ENCODE data around the gene KLK14.

The KLK14 gene

GRCh38 chr19:51086153-51086850 lies 3.6 kb upstream of the KLK14 start:
- no peak for DNase-seq (ENCODE audit: low spot score)

GRCh38 chr19:51084505-51084904 lies 1.8 kb upstream of the KLK14 start:
- no peak for DNase-seq (ENCODE audit: low spot score)

GRCh38 chr19:51083783-51084182 lies 1.1 kb upstream of the KLK14 start:
- DNase-seq (ENCODE audit: low spot score), result no peak

- no peak for DNase-seq (ENCODE audit: low spot score)
Observed at GRCh38 chr19:51083181-51083580, 494 bp upstream of the KLK14 start.

GRCh38 chr19:51081476-51081875 lies 1.2 kb downstream of the KLK14 start:
- no peak for DNase-seq (ENCODE audit: low spot score)

- DNase-seq (ENCODE audit: low spot score), result no peak
Observed at GRCh38 chr19:51079481-51080110, 3.1 kb downstream of the KLK14 start.

DNA sequence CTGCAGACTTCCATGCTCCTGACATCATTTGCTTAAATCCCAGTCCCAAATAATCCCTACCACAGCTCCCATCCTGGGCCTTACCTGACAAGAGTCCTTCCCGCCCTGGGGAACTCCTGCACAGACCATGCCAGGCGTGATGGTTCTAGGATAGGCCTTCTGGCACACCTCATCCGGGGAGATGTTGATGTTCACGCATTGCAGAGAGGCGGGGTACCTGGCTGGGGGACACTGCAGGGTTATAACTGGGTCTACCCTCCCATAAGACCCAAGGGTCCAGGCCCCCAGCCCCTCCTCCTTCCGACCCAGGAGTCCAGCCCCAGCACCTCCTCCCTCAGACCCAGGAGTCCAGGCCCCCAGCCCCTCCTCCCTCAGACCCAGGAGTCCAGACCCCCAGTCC lies 4.0 kb downstream of the KLK14 start:
- no peak for DNase-seq (ENCODE audit: low spot score)

GRCh38 chr19:51078104-51078503 lies 4.6 kb downstream of the KLK14 start:
- no peak for DNase-seq (ENCODE audit: low spot score)

DNA sequence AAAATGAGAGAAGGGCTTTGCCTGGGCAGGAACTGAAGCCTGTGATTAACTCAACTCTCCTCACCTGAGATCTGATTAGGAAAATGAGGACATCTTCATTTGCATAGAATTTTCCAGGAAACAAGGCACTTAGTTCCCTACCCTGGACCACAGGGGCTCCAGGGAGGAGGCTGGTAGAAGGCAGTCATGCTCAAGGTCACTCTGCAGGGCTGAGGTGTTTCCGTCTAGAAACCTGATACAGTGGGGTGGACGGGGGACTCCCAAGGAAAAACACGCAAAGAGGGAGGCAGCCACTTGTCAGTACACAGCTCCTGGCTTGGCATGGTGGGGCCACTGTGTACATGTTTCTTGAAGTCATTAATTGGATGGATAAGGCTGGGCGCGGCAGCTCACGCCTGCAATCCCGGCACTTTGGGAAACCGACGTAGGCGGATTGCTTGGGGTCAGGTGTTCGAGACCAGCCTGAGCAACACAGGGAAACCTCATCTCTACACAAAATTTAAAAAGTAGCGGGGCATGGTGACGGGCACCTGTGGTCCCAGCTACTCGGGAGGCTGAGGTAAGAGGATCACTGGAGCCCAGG lies 6.0 kb downstream of the KLK14 start:
- no peak for DNase-seq (ENCODE audit: low spot score)

DNA sequence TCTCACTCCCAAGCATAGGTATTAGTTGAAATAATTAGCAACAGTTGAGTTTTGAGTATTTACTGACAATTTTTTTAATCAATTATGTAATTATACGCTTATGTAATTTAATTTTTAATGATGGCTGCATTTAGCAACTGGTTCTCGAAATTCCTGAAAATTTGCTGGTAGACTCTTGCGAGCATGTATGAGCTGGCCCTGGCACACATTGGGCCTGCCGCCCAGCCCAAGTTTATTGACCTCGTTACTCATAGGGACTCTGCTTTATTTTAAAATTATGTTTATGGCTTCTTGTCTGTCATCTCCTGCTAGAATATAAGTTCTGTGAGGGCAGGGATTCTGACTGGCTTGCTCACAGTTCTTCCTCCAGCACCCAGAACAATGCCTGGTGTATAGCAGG lies 6.7 kb downstream of the KLK14 start:
- no peak for DNase-seq (ENCODE audit: low spot score)

DNA sequence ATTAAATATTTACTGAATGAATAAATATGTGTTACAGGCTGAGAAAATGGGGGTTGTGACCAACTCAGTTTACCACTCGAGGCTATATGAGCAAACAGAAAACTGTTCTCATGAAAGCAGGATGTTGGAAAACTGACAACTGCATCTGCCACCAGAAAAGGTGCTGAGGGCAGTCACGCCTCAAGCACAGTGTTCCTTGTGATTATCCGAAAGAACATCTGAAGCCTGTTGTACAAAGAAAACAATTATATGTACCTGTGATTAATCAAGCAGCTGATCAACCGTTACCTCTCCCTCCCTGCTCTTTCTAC lies 11.6 kb downstream of the KLK14 start:
- DNase-seq (ENCODE audit: low spot score), result no peak

- no peak for DNase-seq (ENCODE audit: low spot score)
Observed at GRCh38 chr19:51070334-51071094, 12.2 kb downstream of the KLK14 start.

DNA sequence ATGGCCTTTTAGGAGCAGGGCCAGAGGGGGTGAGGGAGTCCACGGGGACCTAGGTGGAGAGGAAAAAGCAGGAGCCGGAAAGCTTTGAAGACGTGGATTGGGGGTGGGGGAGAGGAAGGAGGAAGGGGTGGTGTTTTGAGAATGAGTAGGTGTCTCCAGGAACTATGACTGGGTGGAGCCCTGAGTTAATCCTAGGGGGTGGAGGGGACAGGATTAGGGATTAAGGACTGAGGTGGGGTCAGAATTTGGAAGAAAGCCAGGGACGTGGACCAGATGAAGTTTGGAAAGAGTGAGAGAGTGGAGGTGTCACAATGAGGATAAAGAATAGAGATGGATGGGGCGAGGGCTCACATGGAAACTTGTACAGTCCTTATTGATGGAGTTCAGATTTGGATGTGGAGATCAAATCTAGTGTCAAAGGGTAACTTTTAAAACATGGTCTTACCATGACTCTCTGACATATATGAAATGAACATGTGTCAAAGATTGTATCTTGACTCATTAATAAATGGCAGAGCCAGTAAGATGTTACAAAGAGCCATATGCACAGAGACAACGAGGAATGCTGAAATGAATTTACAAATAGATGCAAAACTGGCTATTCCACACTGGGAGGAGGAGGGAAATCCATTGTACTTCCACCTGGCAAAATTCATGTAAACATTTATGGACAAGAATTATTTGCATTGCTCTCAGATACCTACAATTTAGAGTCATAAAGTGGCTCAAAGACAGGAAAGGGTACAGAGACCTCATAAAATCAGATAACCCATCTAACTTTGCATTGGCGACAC lies 16.1 kb downstream of the KLK14 start:
- DNase-seq (ENCODE audit: low spot score), result no peak

GRCh38 chr19:51065221-51065960 lies 17.3 kb downstream of the KLK14 start:
- no peak for DNase-seq (ENCODE audit: low spot score)

- peak; percentile 22 for DNase-seq (ENCODE audit: low spot score)
Observed at GRCh38 chr19:51064534-51065220, 18.0 kb downstream of the KLK14 start, which contains the start of gene KLK13. Gene KLK13, minus strand, starts transcription at chr19:51065092. Its CDS starts 25 bp downstream, at chr19:51065067.

DNA sequence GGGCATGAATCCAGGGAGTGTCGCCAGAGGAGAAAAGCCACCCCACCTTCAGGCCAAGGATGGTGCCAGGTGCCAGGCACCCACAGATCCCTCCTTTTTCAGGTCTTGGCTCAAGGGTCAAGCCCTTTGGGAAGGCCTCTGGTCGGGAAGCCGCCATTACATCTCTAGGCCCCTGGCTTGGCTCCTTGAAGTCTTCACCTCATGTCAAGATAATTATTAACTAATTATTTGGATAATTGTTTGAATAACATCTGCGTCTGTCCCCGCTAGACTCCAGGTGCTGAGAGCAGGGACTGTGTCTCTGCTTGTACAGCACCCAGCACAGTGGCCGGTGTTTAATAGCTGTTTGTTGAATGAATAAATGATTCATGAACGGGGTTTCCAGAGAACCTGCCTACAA lies 19.0 kb downstream of the KLK14 start:
- DNase-seq (ENCODE audit: low spot score), result no peak

DNA sequence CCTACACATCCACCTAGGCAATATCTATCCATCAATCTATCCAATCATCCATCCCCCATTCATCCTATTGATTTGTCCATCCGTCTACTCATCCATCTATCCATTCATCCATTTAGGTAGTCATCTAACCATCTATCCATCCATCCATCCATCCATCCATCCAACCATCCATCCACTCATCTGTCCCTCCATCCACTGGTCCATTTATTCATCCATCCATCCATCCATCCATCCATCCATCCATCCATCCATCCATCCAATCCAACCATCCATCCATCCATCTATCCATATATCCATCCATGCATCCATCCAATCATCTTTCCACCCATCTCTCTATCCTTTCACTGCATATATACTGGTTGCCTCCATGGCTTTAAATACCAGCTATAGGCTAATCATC lies 21.7 kb downstream of the KLK14 start:
- no peak for DNase-seq (ENCODE audit: low spot score)

GRCh38 chr19:51060336-51060735 lies 22.4 kb downstream of the KLK14 start:
- DNase-seq (ENCODE audit: low spot score), result no peak

DNA sequence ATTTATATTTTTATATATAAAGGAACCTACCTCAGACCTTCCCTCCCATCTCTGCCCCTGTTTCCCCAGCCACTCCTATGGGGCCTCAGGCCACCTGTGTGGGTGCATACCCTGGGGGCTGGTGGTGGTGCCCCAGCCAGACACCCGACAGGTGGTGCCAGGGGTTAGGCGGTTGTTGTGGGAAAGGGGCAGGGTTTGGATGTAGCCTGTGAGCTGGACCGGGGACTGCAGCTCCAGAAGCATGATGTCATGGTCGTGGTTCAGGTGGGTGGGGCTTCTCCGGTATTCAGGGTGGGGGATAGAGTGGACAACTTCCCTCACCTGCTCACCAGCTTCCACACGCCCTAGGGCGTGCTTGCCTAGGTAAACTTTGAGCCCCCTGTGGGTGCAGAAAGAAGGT lies 23.0 kb downstream of the KLK14 start:
- no peak for DNase-seq (ENCODE audit: low spot score)

DNA sequence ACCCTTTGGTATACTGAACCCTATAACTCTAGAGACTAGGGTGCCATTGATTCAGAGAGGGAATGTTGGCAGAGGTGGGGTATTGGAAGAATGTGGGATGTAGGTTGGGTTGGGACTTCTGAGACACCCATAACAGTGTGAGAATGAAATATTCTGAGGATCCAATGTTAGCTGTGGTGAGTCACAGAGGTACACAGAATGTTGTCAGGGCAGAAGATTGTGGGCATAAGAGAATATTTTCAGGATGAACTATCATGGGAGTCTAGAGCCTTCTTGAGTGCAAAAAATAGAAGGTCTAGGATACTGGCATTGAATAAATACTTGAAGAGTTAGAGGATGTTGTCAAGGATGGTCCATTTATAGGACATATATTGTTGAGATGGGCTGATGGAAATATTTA lies 26.8 kb downstream of the KLK14 start:
- no peak for DNase-seq (ENCODE audit: low spot score)

DNA sequence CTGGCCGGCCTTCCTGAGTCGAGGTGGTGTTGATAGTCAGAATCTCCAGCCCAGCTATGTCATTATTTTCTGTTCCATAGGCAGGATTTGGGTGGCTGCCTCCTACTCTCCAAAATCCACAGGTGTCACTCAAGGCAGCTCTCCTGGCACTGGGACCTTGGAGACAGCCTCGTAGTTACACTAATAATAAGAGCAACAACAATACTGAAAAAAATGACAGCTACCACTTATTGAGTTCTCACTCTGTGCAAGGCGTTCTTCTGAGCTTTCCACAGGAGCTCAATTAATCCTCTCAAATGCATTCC lies 35.7 kb downstream of the KLK14 start:
- DNase-seq (ENCODE audit: low spot score), result no peak
